Measurements from ENCODE around the gene LIN52. TPM values are rescaled to one million over a fixed set of nuclear protein-coding genes. Genes with fewer than 3 reads are reported as not detected.

LIN52 gene
- total and polyA plus RNA-seq, 2 donors (not counting 3 experiments of a cell fraction or from before 2014, with no cell fraction given), result 6.6 to 9.7 TPM

- CTCF ChIA-PET, result interaction anchor here (4.6 kb wide), 1 partner anchor 13 kb away, joined by 28 read pairs; no protein-coding TSS in a partner anchor
Observed at GRCh38 chr14:74245292-74245691, 160.5 kb downstream of the LIN52 start.

More at GRCh38 chr14:74245292-74245691, 160.5 kb downstream of the LIN52 start:
- dilution Hi-C loops (cut with MboI; ENCODE audit: extremely low pct_ligation_motif_present, low sequenced_read_pairs) (no loop called here), intact Hi-C loops (cut with micrococcal nuclease) (no loop called here)
- no peak for TF ChIP-seq FOS (IDR thresholded peaks at IDR 0.05; ENCODE audit: borderline replicate concordance, insufficient read depth, low read length)
- no peak for TF ChIP-seq MYC (IDR thresholded peaks at IDR 0.05; ENCODE audit: low read depth, low read length)
- no peak for TF ChIP-seq POLR2A (IDR thresholded peaks at IDR 0.05; ENCODE audit: low read depth, low read length)
- TF ChIP-seq MAX (IDR thresholded peaks at IDR 0.05; ENCODE audit: insufficient read depth, insufficient read length), result no peak
- no peak for TF ChIP-seq JUN (IDR thresholded peaks at IDR 0.05; ENCODE audit: borderline replicate concordance, insufficient read depth, insufficient read length, low read depth)
- TF ChIP-seq POLR2AphosphoS5 (IDR thresholded peaks at IDR 0.05; ENCODE audit: insufficient read depth, low read depth, low read length), result no peak
- TF ChIP-seq CTCF (IDR thresholded peaks at IDR 0.05; ENCODE audit: extremely low read depth in 1 of 2, insufficient read depth in 1 of 2, low read depth in 1 of 2, low read length in 2 of 2), result no peak
- TF ChIP-seq EZH2 (IDR thresholded peaks at IDR 0.05; ENCODE audit: borderline replicate concordance, low read depth, low read length, severe bottlenecking), result no peak
- no peak for TF ChIP-seq GATA2 (IDR thresholded peaks at IDR 0.05; ENCODE audit: insufficient read depth, insufficient read length, low read depth, low read length)
- no peaks in the 10 kb centered on the region for H3K9me1 ChIP-seq (replicated peaks; ENCODE audit: control insufficient read depth, extremely low read depth, insufficient read depth, low read length)
- FAIRE-seq (no peak), DNase-seq (ENCODE audit: low read depth, low spot score) (no peak)
- no peaks in the 10 kb centered on the region for H3K9me3 ChIP-seq (replicated peaks; ENCODE audit: control insufficient read depth, insufficient read depth, low read length)
- no peak overlapping the region for H3K27ac ChIP-seq (ENCODE audit: insufficient read depth, low read depth, low read length)
- no TSS peak for BruUV-seq (replicated peaks)
- peaks cover 3% of the 10 kb centered on the region for H3K4me1 ChIP-seq (ENCODE audit: control insufficient read depth, extremely low read depth, insufficient read depth, low read length)
- H3K4me3 ChIP-seq (replicated peaks in 1 of 3; ENCODE audit: insufficient read depth in 1 of 3, low read depth in 1 of 3, low read length in 3 of 3), result no peak overlapping the region
- H4K20me1 ChIP-seq (replicated peaks; ENCODE audit: control insufficient read depth, extremely low read depth, insufficient read depth, low read length), result no peaks in the 10 kb centered on the region
- no peak overlapping the region for H3K4me2 ChIP-seq (ENCODE audit: insufficient read depth, low read length)
- no peak overlapping the region for H3K9ac ChIP-seq (replicated peaks; ENCODE audit: extremely low read depth, insufficient read depth, low read length)
- POLR2A ChIA-PET, result no interaction called here
- H3K36me3 ChIP-seq (ENCODE audit: control insufficient read depth in 2 of 2, extremely low read depth in 1 of 2, insufficient read depth in 2 of 2, low read length in 2 of 2), result no peaks in the 10 kb centered on the region
- no peaks in the 10 kb centered on the region for H3K79me2 ChIP-seq (ENCODE audit: control insufficient read depth, insufficient read depth, low read length)
- no peak overlapping the region for H2AFZ ChIP-seq (ENCODE audit: low read depth, low read length)
- H3K27me3 ChIP-seq (ENCODE audit: control insufficient read depth in 2 of 2, insufficient read depth in 2 of 2, low read length in 2 of 2), result peaks cover 49 to 59% of the 10 kb centered on the region in 2 experiments

Measured in endothelial cell of umbilical vein (primary cell).